ENCODE measurements around the gene KLHL11.

DNA sequence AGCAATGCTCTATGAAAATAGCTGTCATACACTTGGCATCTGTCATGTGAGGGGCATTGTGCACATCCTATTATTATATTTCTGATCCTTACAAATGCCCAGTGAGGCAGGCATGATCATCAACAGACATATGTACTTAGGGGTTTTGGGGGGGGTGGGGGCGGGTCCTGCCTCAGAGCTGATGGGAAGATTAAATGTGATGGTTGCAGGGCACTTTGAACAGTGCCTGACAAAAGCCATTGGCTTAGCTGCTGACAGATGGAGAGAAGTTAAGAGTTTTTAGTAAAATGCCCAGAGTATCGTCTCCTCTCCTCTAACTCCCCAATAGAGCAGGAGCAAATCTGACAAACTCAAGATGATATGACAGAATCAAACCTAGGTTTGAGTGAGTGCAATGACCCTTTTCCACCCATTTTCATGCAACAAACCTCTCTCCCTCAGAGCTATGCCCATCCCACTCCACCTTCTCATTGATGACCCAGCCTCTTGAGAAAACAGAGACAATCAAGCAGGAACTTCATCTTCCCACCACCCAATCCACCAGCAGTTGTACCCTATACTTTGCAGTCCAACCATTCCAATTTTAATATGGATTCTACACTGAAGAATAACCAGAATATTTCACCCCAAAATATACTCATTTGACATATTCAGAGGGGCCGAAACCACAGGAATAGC is 4.8 kb downstream of the KLHL11 start:
- no peak for TF ChIP-seq POLR2A (IDR thresholded peaks at IDR 0.05; ENCODE audit: low read length)
- no peak for TF ChIP-seq GATA1 (IDR thresholded peaks at IDR 0.05; ENCODE audit: low read depth, low read length)
